ENCODE data around the gene ZNF837. TPM values are rescaled to one million over a fixed set of nuclear protein-coding genes. Genes with fewer than 3 reads are reported as not detected.

The ZNF837 gene
- polyA plus RNA-seq, 1 donor: 3.1 TPM

- no peak for DNase-seq
Observed at GRCh38 chr19:58372311-58373133, 8.3 kb downstream of the ZNF837 start.

GRCh38 chr19:58368561-58369360, 12.1 kb downstream of the ZNF837 start:
- no peak for DNase-seq

- DNase-seq: no peak
Observed at GRCh38 chr19:58367698-58368454, 13.0 kb downstream of the ZNF837 start.

GRCh38 chr19:58366585-58367430, 14.0 kb downstream of the ZNF837 start:
- no peak for DNase-seq

GRCh38 chr19:58364146-58364545, 16.7 kb downstream of the ZNF837 start:
- DNase-seq: no peak

DNA sequence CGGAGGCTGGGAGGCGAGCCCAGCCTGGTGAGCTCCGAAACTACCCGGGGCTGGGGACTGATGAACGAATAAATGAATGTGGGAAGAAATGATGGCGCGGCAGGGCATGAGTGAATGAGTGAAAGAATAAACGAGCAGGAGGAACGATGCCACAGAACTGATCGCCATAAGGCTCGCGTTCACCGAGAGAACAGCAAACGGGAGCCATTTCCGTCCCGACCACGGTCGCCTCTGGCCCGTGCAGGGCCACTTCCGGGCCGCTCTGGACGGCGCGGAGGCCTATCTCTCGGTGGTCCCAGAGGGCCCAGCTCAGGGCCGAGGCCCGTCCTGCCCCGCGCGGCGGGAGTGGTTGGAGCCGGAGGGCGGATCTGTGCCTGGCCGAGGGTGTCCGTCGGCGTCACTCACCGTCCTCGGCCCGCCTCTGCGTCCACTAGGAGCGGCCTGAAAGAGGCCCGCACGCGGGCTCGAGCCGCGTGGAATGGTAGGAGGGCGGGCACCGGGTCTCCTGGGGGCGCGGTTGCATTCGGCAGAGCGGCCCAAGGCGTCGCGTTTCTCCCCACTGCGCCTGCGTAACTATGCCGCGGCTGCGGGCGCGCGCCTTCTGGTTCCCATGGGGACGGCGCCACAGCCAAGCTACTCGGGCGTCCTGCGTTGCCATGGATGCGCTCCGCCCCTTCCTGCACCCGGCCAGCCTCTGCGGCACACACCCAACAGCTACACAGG, 18.4 kb downstream of the ZNF837 start, which contains the start of gene ZNF497:
ZNF497 (minus strand) TSS at position 480 of the 723 bp plus-strand sequence. CDS start 5,116 bp downstream, outside the sequence.
- DNase-seq: peak; percentile 94

GRCh38 chr19:58361900-58362271, 18.9 kb downstream of the ZNF837 start:
- no peak for DNase-seq

DNA sequence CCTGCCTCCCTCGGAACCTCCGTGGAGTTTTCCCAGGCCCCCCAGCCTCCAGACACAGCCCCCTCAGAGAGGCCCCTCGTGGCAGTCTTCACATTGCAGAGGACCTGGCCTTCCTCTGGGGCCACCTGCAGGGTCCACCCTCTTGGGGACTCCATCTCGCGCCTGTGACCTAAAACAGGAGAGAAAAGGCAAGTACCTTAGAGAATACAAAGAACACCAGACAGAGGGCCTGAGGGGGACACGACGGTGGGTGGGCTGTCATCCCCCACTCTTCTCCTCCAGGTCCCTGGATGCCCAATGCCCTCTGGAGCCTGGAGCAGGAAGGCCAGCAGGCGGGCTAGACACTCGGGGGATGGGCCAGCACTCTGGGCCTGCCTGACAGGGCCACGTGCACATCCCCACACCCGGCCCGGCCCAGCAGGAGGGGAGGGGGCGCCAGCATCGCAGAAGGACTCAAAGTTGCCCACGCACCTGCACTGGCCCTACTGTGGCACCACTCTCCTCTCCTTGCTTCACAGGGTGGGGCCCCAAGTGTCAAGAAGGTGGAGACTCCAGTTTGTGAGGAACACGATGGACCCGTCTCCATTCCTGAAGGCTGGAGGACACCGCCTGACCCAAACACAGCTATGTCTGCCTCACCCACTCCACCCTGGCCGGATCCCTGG, 23.2 kb downstream of the ZNF837 start:
- no peak for DNase-seq

- DNase-seq: no peak
Observed at GRCh38 chr19:58356766-58357480, 23.9 kb downstream of the ZNF837 start.

DNA sequence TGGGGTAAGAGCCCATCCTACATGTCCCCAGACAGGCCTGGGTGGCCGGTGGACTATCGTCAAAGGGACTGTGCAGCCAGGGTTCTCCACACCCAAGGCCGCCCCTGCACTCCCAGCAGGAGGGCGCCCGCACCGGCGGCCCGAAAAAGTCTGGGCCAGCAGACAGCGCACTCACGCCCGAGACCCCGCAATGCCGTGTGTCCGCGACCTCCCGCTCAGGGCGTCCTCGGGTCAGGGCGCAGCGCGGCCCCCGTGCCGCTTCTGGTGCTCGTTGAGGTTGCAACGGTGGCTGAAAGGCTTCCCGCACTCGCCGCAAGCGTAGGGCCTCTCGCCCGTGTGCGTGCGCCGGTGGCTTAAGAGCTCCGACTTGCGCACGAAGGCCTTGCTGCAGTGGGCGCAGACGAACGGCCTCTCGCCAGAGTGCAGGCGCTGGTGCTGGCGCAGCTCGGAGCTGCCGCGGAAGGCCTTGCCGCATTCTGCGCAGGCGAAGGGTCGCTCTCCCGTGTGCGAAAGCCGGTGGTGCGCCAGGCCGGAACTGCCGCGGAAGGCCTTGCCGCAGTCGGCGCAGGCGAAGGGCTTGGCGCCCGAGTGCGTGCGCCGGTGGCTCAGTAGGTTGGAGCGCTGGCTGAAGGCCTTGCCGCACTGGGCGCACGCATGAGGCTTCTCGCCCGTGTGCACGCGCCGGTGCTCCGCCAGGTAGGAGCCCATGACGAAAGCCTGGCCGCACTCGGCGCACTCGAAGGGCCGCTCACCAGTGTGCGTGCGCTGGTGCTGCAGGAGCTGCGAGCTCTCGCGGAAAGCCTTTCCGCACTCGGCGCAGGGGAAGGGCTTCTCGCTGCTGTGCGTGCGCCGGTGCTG, 24.7 kb downstream of the ZNF837 start:
- DNase-seq: no peak

GRCh38 chr19:58355215-58355796, 25.5 kb downstream of the ZNF837 start:
- DNase-seq: no peak

GRCh38 chr19:58354478-58355030, 26.3 kb downstream of the ZNF837 start:
- DNase-seq: no peak

GRCh38 chr19:58353717-58354477, 26.9 kb downstream of the ZNF837 start:
- DNase-seq: no peak

DNA sequence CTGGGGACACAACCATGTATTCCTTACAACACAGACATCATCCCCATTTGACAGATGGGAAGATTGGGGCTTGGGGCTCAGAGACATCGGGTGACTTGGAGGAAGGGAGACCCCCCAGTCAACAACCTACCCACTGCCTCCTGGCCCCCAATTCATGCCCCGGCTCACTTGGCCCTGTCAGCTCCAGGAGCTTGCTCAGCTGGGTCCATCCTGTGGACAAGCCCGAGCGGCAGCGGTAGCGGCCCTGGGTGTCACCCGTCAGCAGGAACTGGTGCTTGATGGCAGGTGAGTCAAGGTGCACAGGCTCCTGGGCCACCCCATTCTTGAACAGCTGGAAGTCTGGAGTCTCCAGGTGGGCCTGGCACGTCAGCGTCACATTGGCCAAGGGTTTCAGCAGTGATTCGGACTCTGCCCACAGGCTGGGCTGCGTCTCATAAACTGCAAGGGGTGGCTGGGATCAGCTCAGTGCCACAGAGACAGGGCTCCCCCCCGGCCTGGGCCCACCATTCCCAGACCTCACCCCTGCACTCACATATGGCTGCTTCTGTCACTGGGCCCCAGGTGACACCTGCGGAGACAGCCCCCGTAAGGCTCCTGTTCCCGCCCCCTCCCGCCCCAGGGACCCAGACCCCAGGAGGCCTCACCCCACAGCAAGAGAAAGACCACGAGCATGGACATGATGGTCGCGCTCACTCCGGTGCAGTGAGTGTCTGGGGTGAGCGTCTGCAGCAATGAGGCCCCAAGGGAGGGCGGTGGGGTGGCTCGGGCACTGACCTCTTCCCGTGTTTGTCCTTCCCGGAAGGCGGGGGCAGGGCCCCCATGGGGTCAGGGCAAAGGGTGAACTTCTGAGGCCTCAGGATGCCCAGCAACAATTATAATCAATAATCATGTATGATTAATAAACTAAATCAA, 27.8 kb downstream of the ZNF837 start, which contains the start of gene A1BG:
A1BG (minus strand) TSS at position 733 of the 912 bp plus-strand sequence; CDS start at position 678, 55 bp downstream.
- DNase-seq: no peak

- DNase-seq: no peak
Observed at GRCh38 chr19:58351990-58352755, 28.7 kb downstream of the ZNF837 start.
